HG02970 (cell line): ENCODE results near the gene FAM234A.
"Not testable (repeated sequence)": the region's sequence is repeated elsewhere in the genome, so short reads cannot be mapped to it uniquely, and the experiment has no call there.

Experiments
- ATAC-seq: cut with Tn5 transposase; IDR thresholded peaks from one replicate; pipeline ENCODE4 v1.9.1; 2021; ENCODE audit warnings: mild to moderate bottlenecking, moderate library complexity, moderate number of reproducible peaks; ENCODE audit not compliant: unreplicated experiment, low FRiP score

FAM234A gene

DNA sequence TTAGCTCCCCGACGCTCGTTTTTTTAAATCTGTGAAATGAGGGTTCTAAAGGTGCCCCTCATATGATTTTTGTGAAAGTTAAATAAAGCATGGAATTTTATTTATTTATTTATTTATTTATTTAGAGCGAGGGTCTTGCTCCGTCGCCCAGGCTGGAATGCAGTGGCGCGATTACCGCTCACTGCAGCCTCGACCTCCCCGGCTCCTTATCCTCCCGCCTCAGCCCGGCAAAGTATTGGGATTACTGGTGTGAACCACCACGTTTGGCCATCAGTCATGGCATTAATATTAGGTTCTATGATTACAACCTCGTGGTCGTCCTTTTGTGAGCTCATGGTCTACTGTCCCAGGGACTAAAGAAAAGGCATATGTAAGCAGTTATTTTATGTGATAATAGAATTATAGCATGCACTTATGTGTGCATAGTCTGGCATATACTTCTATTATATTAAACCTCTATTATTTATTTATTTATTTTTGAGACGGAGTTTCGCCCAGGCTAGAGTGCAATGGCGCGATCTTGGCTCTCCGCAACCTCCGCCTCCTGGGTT, 4.8 kb upstream of the FAM234A start:
- no peak for ATAC-seq

DNA sequence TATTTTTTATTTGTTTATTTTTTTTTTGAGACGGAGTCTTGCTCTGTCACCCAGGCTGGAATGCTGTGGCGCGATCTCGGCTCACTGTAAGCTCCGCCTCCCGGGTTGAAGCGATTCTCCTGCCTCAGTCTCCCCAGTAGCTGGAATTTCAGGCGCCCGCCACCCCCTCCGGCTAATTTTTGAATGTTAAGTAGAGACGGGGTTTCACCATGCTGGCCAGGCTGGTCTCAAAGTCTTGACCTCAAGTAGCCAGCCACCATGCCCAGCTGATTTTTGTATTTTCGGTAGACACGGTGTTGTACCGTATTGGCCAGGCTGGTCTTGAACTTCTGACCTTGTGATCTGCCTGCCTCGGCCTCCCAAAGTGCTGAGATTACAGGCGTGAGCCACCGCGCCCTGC, 4.3 kb upstream of the FAM234A start:
- not testable (repeated sequence) for ATAC-seq

DNA sequence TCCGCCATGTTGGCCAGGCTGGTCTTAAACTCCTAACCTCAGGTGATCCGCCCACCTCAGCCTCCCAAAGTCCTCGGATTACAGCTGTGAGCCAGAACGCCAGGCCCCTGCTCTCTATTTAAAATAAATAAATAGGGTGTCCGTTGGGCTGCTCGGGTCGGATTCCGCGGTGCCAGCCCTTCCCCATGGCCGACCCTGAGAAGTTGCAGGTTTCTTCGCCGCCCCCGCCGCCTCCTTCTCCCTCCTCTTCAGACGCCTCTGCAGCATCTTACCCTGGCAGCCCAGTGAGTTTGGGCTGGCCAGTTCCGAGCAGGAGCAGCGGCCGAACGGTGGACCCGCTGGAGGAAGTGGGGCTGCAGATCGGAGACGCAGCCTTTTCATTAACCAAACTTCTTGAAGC, 3.7 kb upstream of the FAM234A start:
- ATAC-seq, result no peak

DNA sequence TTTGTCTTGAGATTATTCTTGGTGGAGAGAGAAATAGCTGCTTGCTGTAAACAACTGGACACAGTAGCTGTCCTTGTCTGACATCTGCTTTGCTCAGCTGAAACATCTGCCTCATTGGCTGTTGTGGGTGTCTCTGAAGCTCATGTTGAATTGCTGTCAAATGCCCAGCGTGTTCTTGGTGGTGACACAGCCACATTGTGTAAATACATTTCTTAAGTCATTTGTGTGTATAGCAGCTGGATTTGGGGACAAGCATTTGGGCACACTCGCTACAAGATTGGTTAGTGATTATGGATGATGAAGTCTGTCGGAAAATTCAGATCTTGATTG, 5.3 kb downstream of the FAM234A start:
- no peak for ATAC-seq

GRCh38 chr16:240559-240958, 5.9 kb downstream of the FAM234A start:
- ATAC-seq, result no peak

DNA sequence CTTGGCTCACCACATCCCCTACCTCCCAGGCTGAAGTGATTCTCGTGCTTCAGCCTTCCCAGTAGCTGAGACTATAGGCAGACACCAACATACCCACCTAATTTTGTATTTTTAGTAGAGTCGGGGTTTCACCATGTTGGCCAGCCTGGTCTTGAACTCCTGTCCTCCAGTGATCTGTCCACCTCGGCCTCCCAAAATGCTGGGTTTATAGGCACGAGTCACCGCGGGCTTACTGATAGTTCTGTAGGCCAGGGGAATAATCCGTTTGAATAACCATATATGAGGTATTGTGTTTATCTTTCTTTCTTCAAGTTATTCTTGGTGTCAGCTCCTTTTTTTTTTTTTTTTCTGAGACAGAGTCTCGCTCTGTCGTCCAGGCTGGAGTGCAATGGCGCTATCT, 7.7 kb downstream of the FAM234A start:
- ATAC-seq, result no peak

DNA sequence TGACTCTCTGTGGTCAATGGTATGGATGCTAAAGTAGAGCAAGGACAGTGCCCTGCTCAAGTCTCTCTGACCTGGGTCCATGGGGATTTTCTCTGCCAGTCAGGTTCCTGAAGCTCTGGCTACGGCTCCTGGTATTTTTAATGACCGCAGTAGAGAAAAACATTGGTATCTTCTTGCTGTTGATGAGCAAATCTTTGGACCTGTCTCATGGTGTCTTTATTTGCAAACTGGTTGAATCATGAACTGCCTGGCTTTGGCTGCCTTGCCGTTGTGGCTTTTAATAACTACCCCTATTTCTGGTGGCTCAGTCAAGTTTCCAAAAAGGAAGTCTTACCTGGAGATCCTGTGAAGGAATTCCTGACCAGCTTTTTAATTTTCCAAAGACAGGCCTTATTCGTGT, 8.7 kb downstream of the FAM234A start:
- ATAC-seq, result no peak

DNA sequence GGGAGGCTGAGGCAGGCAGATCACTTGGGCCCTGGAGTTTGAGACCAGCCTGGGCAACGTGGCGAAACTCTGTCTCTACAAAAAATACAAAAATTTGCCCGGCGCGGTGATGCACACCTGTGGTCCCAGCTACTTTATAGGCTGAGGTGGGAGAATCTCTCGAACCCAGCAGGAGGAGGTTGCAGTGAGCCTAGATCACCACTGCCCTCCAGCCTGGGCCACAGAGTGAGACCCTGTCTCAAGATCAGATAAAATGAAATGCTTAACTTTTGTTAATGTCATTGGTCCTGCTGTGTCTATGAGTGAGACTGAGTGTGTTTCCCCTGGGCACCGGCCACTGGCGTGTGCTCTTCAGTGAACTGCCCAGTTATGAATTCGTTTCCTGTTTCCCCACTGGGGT, 10.5 kb downstream of the FAM234A start:
- no peak for ATAC-seq

DNA sequence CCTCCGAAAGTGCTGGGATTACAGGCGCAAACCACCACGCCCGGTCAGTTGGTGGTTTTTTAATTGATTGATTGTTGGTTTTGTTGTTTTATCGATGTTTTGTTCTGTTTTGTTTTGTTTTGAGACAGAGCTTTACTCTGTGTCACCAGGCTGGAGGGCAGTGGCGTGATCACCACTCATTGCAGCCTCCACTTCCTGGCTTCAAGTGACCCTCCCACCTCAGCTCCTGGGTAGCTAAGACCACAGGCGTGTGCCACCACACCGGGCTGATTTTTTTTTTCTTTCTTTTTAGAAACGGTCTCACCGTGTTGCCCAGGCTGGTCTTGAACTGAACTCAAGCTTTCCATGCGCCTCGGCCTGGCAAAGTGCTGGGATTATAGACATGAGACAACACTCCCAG, 12.4 kb downstream of the FAM234A start:
- ATAC-seq, result no peak

DNA sequence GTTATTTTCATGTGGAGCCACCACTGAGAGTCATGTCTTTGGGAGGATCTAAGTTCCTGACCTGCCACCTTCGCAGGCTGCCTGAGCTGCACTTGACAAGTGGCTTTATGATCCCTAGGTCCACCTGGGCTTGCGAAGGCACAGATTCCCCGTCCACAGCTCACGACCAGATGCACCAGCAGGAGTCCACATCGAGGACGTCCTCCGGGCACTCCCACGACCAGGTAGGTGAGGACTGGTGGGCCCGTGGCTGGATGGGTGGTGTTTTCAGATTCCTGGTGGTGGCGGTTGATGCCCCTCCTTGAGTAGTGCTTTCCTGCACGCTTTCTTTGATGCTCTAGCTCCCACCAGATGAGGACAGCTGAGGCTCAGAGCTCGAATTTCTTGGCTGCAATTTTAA, 14.8 kb downstream of the FAM234A start:
- no peak for ATAC-seq

DNA sequence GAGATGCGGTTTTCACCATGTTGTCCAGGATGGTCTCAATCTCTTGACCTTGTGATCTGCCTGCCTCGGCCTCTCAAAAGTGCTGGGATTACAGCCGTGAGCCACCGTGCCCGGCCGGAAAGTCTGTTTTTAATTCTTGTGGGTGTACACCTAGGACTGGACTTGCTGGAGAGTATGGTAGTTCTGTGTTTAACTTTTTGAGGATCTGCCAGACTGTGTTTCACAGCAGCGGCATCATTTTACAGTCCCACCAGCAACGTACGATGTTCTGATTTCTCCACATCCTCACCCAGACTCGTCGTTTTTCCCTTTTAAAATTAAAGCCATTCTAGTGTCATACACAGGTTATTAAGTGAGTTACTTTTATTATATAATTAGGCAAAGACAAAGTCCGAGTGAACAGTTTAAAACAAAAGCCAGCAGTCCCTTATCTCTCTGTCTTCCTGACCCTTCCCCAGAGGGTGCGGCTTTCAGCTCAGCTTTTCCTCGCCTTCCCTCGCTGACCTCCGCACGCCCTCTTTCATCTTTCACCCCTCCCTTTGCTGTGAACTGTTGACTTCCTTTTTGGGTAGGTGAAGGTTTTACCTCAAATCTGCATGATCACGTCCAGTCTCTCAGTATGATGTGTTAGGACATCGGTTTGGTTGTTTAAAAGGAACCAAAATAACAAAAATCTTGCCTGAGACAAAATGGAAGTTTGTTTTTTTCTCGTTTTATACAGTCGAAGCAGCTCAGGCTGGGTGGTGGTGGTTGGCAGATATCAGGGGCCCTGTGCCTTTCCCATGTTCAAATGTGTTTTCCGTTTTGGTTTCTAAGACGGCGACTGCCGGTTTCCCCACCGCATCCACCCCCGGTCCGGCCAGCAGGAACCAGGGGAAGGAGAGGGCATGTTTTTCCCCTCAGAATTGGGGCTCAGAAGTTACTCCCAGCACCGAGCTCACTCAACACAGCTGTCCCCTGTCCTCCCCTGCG, 18.0 kb downstream of the FAM234A start:
- no peak for ATAC-seq

GRCh38 chr16:253833-254232, 19.2 kb downstream of the FAM234A start:
- ATAC-seq, result no peak

GRCh38 chr16:254461-254860, 19.8 kb downstream of the FAM234A start:
- ATAC-seq, result no peak

DNA sequence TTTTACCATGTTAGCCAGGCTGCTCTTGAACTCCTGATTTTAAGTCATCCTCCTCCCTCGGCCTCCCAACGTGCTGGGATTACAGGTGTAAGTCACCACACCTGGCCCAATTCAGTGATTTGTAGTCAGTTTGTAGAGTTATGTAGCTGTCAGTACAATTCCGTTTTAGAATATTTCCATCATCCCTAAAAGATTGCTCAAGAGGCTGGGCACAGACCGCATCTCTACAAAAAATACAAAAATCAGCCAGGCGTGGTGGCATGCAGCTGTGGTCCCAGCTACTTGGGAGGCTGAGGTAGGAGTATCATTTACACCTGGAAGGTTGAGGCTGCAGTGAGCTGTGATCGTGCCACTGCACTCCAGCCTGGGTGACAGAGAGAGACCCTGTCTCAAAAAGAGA, 20.6 kb downstream of the FAM234A start:
- no peak for ATAC-seq

DNA sequence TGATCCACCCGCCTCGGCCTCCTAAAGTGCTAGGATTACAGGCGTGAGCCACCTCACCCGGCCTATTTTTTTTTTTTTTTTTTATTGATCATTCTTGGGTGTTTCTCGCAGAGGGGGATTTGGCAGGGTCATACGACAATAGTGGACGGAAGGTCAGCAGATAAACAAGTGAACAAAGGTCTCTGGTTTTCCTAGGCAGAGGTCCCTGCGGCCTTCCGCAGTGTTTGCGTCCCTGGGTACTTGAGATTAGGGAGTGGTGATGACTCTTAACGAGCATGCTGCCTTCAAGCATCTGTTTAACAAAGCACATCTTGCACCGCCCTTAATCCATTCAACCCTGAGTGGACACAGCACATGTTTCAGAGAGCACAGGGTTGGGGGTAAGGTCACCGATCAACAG, 23.5 kb downstream of the FAM234A start:
- ATAC-seq, result not testable (repeated sequence)

DNA sequence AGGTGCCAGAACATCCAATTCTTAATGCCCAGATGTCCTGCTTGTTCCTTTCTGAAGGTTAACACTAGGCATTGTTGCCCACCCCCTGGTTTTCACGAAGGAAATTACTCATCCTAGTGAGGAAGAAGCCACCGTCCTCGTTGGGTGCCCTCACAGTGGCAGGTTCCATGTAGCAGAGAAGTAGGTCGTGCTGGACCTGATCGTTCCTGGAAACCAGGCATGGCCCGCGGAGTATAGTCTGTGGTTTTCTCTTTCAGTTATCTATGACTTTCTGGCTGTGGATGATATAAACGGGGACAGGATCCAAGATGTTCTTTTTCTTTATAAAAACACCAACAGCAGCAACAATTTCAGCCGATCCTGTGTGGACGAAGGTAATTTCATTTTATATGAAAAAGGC, 24.6 kb downstream of the FAM234A start:
- ATAC-seq, result no peak

- no peak for ATAC-seq
These were observed 25.2 kb downstream of the FAM234A start for GRCh38 chr16:259814-260253.

DNA sequence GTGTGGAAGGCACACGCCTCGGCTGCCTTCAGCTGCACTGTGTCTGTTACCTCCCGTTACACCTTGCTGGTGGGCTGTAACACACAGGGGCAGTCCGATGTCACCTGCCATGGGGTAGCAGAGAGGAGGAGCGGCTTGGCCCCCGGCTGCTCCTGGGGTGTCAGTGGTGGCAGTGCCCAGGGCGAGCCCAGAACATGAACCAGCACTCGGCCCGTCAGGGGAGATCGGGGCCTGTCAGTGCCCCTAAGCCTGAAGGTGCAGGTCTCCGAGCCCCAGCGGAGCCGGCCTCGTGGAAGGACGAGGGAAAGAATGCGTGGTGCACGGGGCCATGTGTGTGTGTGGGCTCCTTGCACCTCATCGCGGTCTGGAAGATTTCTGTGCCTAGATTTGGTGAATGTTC, 25.7 kb downstream of the FAM234A start:
- no peak for ATAC-seq

GRCh38 chr16:261031-261691, 26.5 kb downstream of the FAM234A start:
- ATAC-seq, result no peak

DNA sequence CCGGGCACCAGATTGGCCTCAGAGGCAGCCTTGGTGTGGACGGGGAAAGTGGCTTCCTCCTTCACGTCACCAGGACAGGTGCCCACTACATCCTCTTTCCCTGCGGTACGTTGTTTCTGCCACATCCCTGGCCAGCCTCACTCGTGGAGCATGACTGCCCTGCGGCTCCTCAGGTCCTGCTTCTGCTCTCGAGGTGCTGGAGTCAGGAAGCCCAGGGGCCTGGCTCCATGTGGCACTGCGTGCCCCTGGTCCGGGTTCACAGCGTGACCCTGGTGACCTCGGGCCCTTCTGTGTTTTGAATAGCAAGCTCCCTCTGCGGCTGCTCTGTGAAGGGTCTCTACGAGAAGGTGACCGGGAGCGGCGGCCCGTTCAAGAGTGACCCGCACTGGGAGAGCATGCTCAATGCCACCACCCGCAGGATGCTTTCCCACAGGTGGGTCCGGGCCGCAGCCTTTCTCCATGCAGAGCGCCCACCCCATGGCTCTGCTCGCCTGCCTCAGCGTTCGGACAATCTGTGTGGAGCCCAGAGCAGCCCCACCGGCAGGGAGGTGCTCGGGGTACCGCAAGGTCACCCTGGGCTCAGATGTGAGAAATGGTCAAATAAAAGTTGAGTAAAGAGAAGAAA, 27.6 kb downstream of the FAM234A start:
- ATAC-seq, result no peak

GRCh38 chr16:263182-263774, 28.7 kb downstream of the FAM234A start:
- no peak for ATAC-seq
